ENCODE data around the gene TXNRD1.

- TF ChIP-seq CTCF (IDR thresholded peaks at IDR 0.05) (no peak), POLR2AphosphoS5 (IDR thresholded peaks at IDR 0.05) (no peak), EP300 (IDR thresholded peaks at IDR 0.05) (no peak)
Measured at GRCh38 chr12:104351057-104351983, 135.7 kb downstream of the TXNRD1 start.
